ENCODE measurements around the gene BTN3A1.

DNA sequence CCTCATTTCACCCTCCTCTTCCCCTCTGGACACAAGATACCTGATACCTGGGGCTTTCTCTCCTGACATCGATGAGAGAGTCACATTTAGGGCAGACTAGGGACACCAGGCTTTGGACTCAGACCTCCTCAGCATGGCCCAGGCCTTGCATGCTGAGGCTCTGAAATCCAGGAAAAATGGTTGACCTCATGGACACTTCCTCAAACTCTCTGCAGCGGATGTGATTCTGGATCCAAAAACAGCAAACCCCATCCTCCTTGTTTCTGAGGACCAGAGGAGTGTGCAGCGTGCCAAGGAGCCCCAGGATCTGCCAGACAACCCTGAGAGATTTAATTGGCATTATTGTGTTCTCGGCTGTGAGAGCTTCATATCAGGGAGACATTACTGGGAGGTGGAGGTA lies 10.9 kb downstream of the BTN3A1 start:
- TF ChIP-seq CTCF (IDR thresholded peaks at IDR 0.05): no peak
- TF ChIP-seq POLR2A (IDR thresholded peaks at IDR 0.05): no peak
